ENCODE data around the gene SEC63.
A peak's percentile ranks its signal among the peaks of the same experiment; 100 is the strongest.

Gene SEC63

GRCh38 chr6:107983811-107984210 is 25.8 kb upstream of the SEC63 start:
- no peak for DNase-seq (ENCODE audit: low read depth)
- TF ChIP-seq CTCF (conservative IDR thresholded peaks at IDR 0.05; ENCODE audit: low read depth, low read length): no peak
- no peak overlapping the region for H3K4me3 ChIP-seq (ENCODE audit: low read depth, low read length)

GRCh38 chr6:107982486-107982885 is 24.5 kb upstream of the SEC63 start:
- DNase-seq (ENCODE audit: low read depth): no peak
- no peak for TF ChIP-seq CTCF (conservative IDR thresholded peaks at IDR 0.05; ENCODE audit: low read depth, low read length)
- no peak overlapping the region for H3K4me3 ChIP-seq (ENCODE audit: low read depth, low read length)

- TF ChIP-seq CTCF (conservative IDR thresholded peaks at IDR 0.05; ENCODE audit: low read depth, low read length): no peak
- DNase-seq (ENCODE audit: low read depth): no peak
- no peak overlapping the region for H3K4me3 ChIP-seq (ENCODE audit: low read depth, low read length)
Observed at GRCh38 chr6:107981695-107982094, 23.7 kb upstream of the SEC63 start.

- TF ChIP-seq CTCF (conservative IDR thresholded peaks at IDR 0.05; ENCODE audit: low read depth, low read length): peak; percentile 55
- no peak overlapping the region for H3K4me3 ChIP-seq (ENCODE audit: low read depth, low read length)
- peak; percentile 66 for DNase-seq (ENCODE audit: low read depth)
Observed at GRCh38 chr6:107977283-107977682, 19.3 kb upstream of the SEC63 start.

GRCh38 chr6:107976155-107976783 is 18.3 kb upstream of the SEC63 start:
- DNase-seq (ENCODE audit: low read depth): no peak
- TF ChIP-seq CTCF (conservative IDR thresholded peaks at IDR 0.05; ENCODE audit: low read depth, low read length): no peak
- H3K4me3 ChIP-seq (ENCODE audit: low read depth, low read length): no peak overlapping the region

- no peak for DNase-seq (ENCODE audit: low read depth)
- H3K4me3 ChIP-seq (ENCODE audit: low read depth, low read length): no peak overlapping the region
- no peak for TF ChIP-seq CTCF (conservative IDR thresholded peaks at IDR 0.05; ENCODE audit: low read depth, low read length)
Observed at GRCh38 chr6:107973594-107973993, 15.6 kb upstream of the SEC63 start.

- no peak for TF ChIP-seq CTCF (conservative IDR thresholded peaks at IDR 0.05; ENCODE audit: low read depth, low read length)
- DNase-seq (ENCODE audit: low read depth): no peak
- H3K4me3 ChIP-seq (ENCODE audit: low read depth, low read length): no peak overlapping the region
Observed at GRCh38 chr6:107972413-107973096, 14.5 kb upstream of the SEC63 start.
